Neural cell (in vitro differentiated cells): ENCODE results near the gene RASL11B. TPM values are rescaled to one million over a fixed set of nuclear protein-coding genes. Genes with fewer than 3 reads are reported as not detected.

Experiments
- H2AFZ ChIP-seq: fragments of 200-600, 300-800 bp; sonication (generic), shearing (Covaris generic); 2 replicates; pipeline ENCODE4 v1.6.0; 2014; ENCODE audit warnings: low read depth, mild to moderate bottlenecking, antibody characterized with exemption, low read length, moderate library complexity
- H3F3A ChIP-seq: fragments of 200-600 bp; shearing (Covaris generic); 2 replicates; pipeline ENCODE4 v1.6.1; 2016; ENCODE audit warnings: mild to moderate bottlenecking, moderate library complexity, mixed read lengths, antibody characterized with exemption, low read length; ENCODE audit not compliant: insufficient read depth, poor library complexity, severe bottlenecking
- H3K27ac ChIP-seq: fragments of 200-600, 300-800 bp; sonication (generic), shearing (Covaris generic); 2 replicates; pipeline ENCODE4 v1.5.1; 2014; ENCODE audit warnings: mild to moderate bottlenecking, low read length, moderate library complexity
- H3K27me3 ChIP-seq: fragments of 300-800, 200-600 bp; sonication (generic), shearing (Covaris generic); 2 replicates; pipeline ENCODE4 v1.6.0; 2014; ENCODE audit warnings: mild to moderate bottlenecking, low read depth, low read length, moderate library complexity; ENCODE audit not compliant: insufficient read depth
- H3K36me3 ChIP-seq: fragments of 300-800, 200-600 bp; sonication (generic), shearing (Covaris generic); 2 replicates; pipeline ENCODE4 v1.5.1; 2014; ENCODE audit warnings: mild to moderate bottlenecking, antibody characterized with exemption, low read length, moderate library complexity; ENCODE audit not compliant: insufficient read depth
- H3K4me2 ChIP-seq: fragments of 300-800, 200-600 bp; sonication (generic), shearing (Covaris generic); 2 replicates; pipeline ENCODE4 v1.6.0; 2014; ENCODE audit warnings: mild to moderate bottlenecking, low read length
- H3K4me3 ChIP-seq: fragments of 300-800, 200-600 bp; sonication (generic), shearing (Covaris generic); 2 replicates; pipeline ENCODE4 v1.5.1; 2014; ENCODE audit warnings: mild to moderate bottlenecking, low read length, moderate library complexity
- H3K79me2 ChIP-seq: fragments of 200-600 bp; shearing (Covaris generic); replicated peaks from 2 replicates; pipeline ENCODE4 v1.6.0; 2014; ENCODE audit warnings: mild to moderate bottlenecking, low read length, moderate library complexity; ENCODE audit not compliant: insufficient read depth
- H3K9ac ChIP-seq: fragments of 300-800, 200-600 bp; sonication (generic), shearing (Covaris generic); 2 replicates; pipeline ENCODE4 v1.6.1; 2016; ENCODE audit warnings: mild to moderate bottlenecking, low read length, mixed read lengths
- H3K9me2 ChIP-seq: fragments of 200-600 bp; shearing (Covaris generic); 2 replicates; pipeline ENCODE4 v1.6.1; 2016; ENCODE audit warnings: mild to moderate bottlenecking, low read length, mixed read lengths; ENCODE audit not compliant: insufficient read depth
- H3K9me3 ChIP-seq: fragments of 200-600, 300-800 bp; sonication (generic), shearing (Covaris generic); 2 replicates; pipeline ENCODE4 v1.6.1; 2016; ENCODE audit warnings: mild to moderate bottlenecking, mixed run types, low read length, moderate library complexity, mixed read lengths
- H4K20me1 ChIP-seq: fragments of 200-600 bp; shearing (Covaris generic); 2 replicates; pipeline ENCODE4 v1.6.1; 2016; ENCODE audit warnings: mild to moderate bottlenecking, mixed run types; ENCODE audit not compliant: insufficient read depth
- CTCF ChIP-seq: fragments of 450-650 bp; IDR thresholded peaks from 2 replicates; pipeline ENCODE4 v1.5.1; 2014; ENCODE audit warnings: antibody characterized with exemption, mild to moderate bottlenecking, moderate library complexity; ENCODE audit not compliant: poor library complexity, severe bottlenecking
- EP300 ChIP-seq: fragments of 450-650 bp; conservative IDR thresholded peaks from 2 replicates; pipeline ENCODE4 v1.6.1; 2014; ENCODE audit warnings: antibody characterized with exemption, mild to moderate bottlenecking, moderate library complexity; ENCODE audit not compliant: poor library complexity, severe bottlenecking
- EZH2 ChIP-seq: fragments of 200-600, 300-800 bp; shearing (Covaris generic), sonication (generic); IDR thresholded peaks from 2 replicates; pipeline ENCODE4 v1.6.1; 2014; ENCODE audit warnings: antibody characterized with exemption, low read length, borderline replicate concordance, mild to moderate bottlenecking; ENCODE audit not compliant: insufficient read depth, poor library complexity, severe bottlenecking
- POLR2AphosphoS5 ChIP-seq: IDR thresholded peaks from 2 replicates; pipeline ENCODE4 v1.6.1; 2012
- RAD21 ChIP-seq: fragments of 450-650 bp; conservative IDR thresholded peaks from 2 replicates; pipeline ENCODE4 v1.6.1; 2014; ENCODE audit warnings: antibody characterized with exemption, mild to moderate bottlenecking, moderate library complexity
- REST ChIP-seq: IDR thresholded peaks from 2 replicates; pipeline ENCODE4 v1.6.1; 2012; ENCODE audit warnings: borderline replicate concordance
- SMC3 ChIP-seq: fragments of 450-650 bp; conservative IDR thresholded peaks from 2 replicates; pipeline ENCODE4 v1.6.1; 2014; ENCODE audit warnings: antibody characterized with exemption, mild to moderate bottlenecking, moderate library complexity; ENCODE audit not compliant: poor library complexity
- TAF1 ChIP-seq: IDR thresholded peaks from 2 replicates; pipeline ENCODE4 v1.6.1; 2012; ENCODE audit warnings: low read depth
- polyA plus RNA-seq: library from polyadenylated mRNA; depleted of rRNA; stranded (reverse); fragments of >200 nt; gene quantifications from 2 replicates; pipeline ENCODE4 v1.2.3, GENCODE V29; 2014

Gene RASL11B
- polyA plus RNA-seq, 1 donor from 2014 or later: 2.1 TPM

- Histone ChIP-seq H3K9me3 (no peaks in the 10 kb centered on the region), H3K36me3 (no peaks in the 10 kb centered on the region), H3K79me2 (no peaks in the 10 kb centered on the region), H3K4me3 (no peak overlapping the region), H4K20me1 (no peaks in the 10 kb centered on the region), H3K27me3 (no peaks in the 10 kb centered on the region), H3K27ac (no peak overlapping the region), H3F3A (no peaks in the 10 kb centered on the region), H2AFZ (no peak overlapping the region), H3K9me2 (no peaks in the 10 kb centered on the region), H3K4me2 (no peak overlapping the region), H3K9ac (no peak overlapping the region)
- TF ChIP-seq CTCF: no peak
- no peak for TF ChIP-seq TAF1
- TF ChIP-seq EP300: no peak
- no peak for TF ChIP-seq POLR2AphosphoS5
- no peak for TF ChIP-seq EZH2
- no peak for TF ChIP-seq SMC3
- TF ChIP-seq RAD21: no peak
- TF ChIP-seq REST: no peak
Observed at GRCh38 chr4:52877694-52878093, 15.6 kb downstream of the RASL11B start.

- H3K4me3 ChIP-seq: no peak overlapping the region
- no peak overlapping the region for H3K4me2 ChIP-seq
- H3K27me3 ChIP-seq: no peaks in the 10 kb centered on the region
- H3F3A ChIP-seq: no peaks in the 10 kb centered on the region
- no peaks in the 10 kb centered on the region for H3K9me3 ChIP-seq
- no peak overlapping the region for H2AFZ ChIP-seq
- H3K79me2 ChIP-seq: no peaks in the 10 kb centered on the region
- no peaks in the 10 kb centered on the region for H4K20me1 ChIP-seq
- no peaks in the 10 kb centered on the region for H3K9me2 ChIP-seq
- TF ChIP-seq REST: no peak
- TF ChIP-seq EZH2: no peak
- TF ChIP-seq EP300: no peak
- TF ChIP-seq CTCF: no peak
- no peak overlapping the region for H3K9ac ChIP-seq
- H3K36me3 ChIP-seq: no peaks in the 10 kb centered on the region
- no peak overlapping the region for H3K27ac ChIP-seq
Observed at GRCh38 chr4:52879471-52879870, 17.4 kb downstream of the RASL11B start.
